ENCODE data around the gene OSTC. TPM values are rescaled to one million over a fixed set of nuclear protein-coding genes. Genes with fewer than 3 reads are reported as not detected.

OSTC gene
- total RNA-seq, 1 donor from 2014 or later: 105 TPM

- H3K4me3 ChIP-seq: no peak overlapping the region
- no peaks in the 10 kb centered on the region for H3K27me3 ChIP-seq
- no peak for TF ChIP-seq POLR2AphosphoS5 (IDR thresholded peaks at IDR 0.05; ENCODE audit: insufficient read depth in 1 of 2, low read depth in 1 of 2)
- no peak for TF ChIP-seq POLR2A (IDR thresholded peaks at IDR 0.05)
- no peak for TF ChIP-seq CTCF (IDR thresholded peaks at IDR 0.05)
- no peaks in the 10 kb centered on the region for H3K9me3 ChIP-seq
- intact Hi-C loops (cut with DNase I): no loop called here
- H3K27ac ChIP-seq: no peak overlapping the region
- DNase-seq (ENCODE audit: extremely low spot score in 2 of 2): no peak
- no peaks in the 10 kb centered on the region for H3K36me3 ChIP-seq
- H3K4me1 ChIP-seq: no peaks in the 10 kb centered on the region
These were observed 67.0 kb downstream of the OSTC start for GRCh38 chr4:108717386-108717785.

Small RNAs within 50 kb of the gene (small RNA-seq; reads per million reads assigned to genes)
- not detected for gene RNU6-431P

Other genes starting within 250 kb of the OSTC start
- 1,086 TPM for gene RPL34, start 30.0 kb upstream of the OSTC start, total RNA-seq
- not detected for gene ETNPPL, start 112.5 kb downstream of the OSTC start, total RNA-seq